ENCODE results near the gene JPH3.
A peak's percentile ranks its signal among the peaks of the same experiment; 100 is the strongest.

The JPH3 gene

GRCh38 chr16:87602001-87602775 lies at the start of gene JPH3:
TSS of gene JPH3 (plus strand) at chr16:87602508. CDS start at chr16:87603147, 639 bp downstream.
- DNase-seq, result peak; percentile 24

GRCh38 chr16:87552772-87553573 lies 49.3 kb upstream of the JPH3 start:
- DNase-seq, result no peak

GRCh38 chr16:87554754-87555427 lies 47.4 kb upstream of the JPH3 start:
- DNase-seq, result no peak

GRCh38 chr16:87555647-87556046 lies 46.7 kb upstream of the JPH3 start:
- DNase-seq, result no peak

- DNase-seq, result no peak
These were observed 45.3 kb upstream of the JPH3 start for GRCh38 chr16:87556941-87557459.

GRCh38 chr16:87558682-87559081 lies 43.6 kb upstream of the JPH3 start:
- no peak for DNase-seq

- no peak for DNase-seq
These were observed 42.4 kb upstream of the JPH3 start for GRCh38 chr16:87559945-87560344.

- DNase-seq, result no peak
These were observed 41.7 kb upstream of the JPH3 start for GRCh38 chr16:87560428-87561199.

GRCh38 chr16:87561200-87562105 lies 40.9 kb upstream of the JPH3 start:
- DNase-seq, result no peak

- no peak for DNase-seq
These were observed 40.1 kb upstream of the JPH3 start for GRCh38 chr16:87562201-87562600.

- DNase-seq, result no peak
These were observed 39.3 kb upstream of the JPH3 start for GRCh38 chr16:87563022-87563421.

GRCh38 chr16:87563714-87564523 lies 38.4 kb upstream of the JPH3 start:
- no peak for DNase-seq

GRCh38 chr16:87564524-87564778 lies 37.9 kb upstream of the JPH3 start:
- DNase-seq, result no peak

- DNase-seq, result no peak
These were observed 32.4 kb upstream of the JPH3 start for GRCh38 chr16:87569601-87570571.

- DNase-seq, result no peak
These were observed 31.8 kb upstream of the JPH3 start for GRCh38 chr16:87570572-87570937.

GRCh38 chr16:87570938-87571867 lies 31.1 kb upstream of the JPH3 start:
- peak; percentile 43 for DNase-seq

GRCh38 chr16:87571868-87572244 lies 30.5 kb upstream of the JPH3 start:
- no peak for DNase-seq

- no peak for DNase-seq
These were observed 29.3 kb upstream of the JPH3 start for GRCh38 chr16:87572959-87573358.
